LNCaP clone FGC (cell line): ENCODE results near the gene PRRC2C.

ENCODE experiments used
- DNase-seq: peaks from one replicate; pipeline ENCODE4 v3.0.0-alpha.2; 2011; ENCODE audit warnings: low read depth
- H3K4me3 ChIP-seq: 2 replicates; pipeline ENCODE4 v1.5.1; 2011; ENCODE audit warnings: mild to moderate bottlenecking, low read depth, low read length, control low read depth
- TF ChIP-seq, protein P1 (sequence below): IDR thresholded peaks from 2 replicates; pipeline ENCODE4 v1.5.1; 2012; ENCODE audit warnings: mild to moderate bottlenecking; ENCODE audit not compliant: control insufficient read depth, insufficient read depth; ENCODE audit errors: extremely low read depth

PRRC2C gene

DNA sequence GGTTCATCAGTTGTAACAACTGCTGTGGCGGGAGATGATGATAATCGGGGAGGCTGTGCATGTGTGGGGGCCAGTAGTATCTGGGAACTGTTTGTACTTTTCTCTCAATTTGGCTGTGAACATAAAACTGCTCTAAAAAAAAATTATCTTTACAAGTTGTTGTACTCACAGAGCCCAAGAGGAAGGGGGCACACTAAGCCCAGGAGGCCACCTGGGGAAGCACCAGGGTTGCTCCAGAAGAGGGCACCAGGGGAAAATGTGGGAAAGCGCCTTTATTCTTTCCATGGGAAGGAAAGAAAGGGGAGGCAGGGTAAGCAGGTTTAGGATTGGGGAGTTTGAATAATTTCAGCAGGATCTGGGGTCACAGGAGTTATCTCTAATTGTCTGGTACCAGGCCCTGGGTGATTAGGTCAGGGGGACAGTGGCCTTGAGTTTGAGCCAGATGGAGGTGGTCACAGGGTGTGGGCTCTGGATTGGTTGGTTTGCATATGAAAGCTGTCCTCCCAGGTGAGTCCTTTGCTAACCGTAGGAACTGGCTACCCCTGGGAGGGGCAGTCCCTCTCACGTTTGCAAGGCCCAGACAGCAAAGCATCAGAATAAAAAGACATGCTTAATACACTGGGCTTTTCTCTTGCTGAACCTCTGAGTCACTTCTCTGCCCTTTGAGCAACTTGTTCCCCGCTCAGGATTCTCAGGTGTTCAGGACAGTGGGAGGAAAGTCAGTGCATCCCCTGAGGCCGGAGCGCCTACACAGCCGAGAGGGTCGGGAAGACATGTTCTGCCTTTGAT is 155.9 kb downstream of the PRRC2C start:
- no peak overlapping the region for H3K4me3 ChIP-seq
- TF ChIP-seq, protein P1, sequence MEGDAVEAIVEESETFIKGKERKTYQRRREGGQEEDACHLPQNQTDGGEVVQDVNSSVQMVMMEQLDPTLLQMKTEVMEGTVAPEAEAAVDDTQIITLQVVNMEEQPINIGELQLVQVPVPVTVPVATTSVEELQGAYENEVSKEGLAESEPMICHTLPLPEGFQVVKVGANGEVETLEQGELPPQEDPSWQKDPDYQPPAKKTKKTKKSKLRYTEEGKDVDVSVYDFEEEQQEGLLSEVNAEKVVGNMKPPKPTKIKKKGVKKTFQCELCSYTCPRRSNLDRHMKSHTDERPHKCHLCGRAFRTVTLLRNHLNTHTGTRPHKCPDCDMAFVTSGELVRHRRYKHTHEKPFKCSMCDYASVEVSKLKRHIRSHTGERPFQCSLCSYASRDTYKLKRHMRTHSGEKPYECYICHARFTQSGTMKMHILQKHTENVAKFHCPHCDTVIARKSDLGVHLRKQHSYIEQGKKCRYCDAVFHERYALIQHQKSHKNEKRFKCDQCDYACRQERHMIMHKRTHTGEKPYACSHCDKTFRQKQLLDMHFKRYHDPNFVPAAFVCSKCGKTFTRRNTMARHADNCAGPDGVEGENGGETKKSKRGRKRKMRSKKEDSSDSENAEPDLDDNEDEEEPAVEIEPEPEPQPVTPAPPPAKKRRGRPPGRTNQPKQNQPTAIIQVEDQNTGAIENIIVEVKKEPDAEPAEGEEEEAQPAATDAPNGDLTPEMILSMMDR, result no peak
- DNase-seq, result no peak

DNA sequence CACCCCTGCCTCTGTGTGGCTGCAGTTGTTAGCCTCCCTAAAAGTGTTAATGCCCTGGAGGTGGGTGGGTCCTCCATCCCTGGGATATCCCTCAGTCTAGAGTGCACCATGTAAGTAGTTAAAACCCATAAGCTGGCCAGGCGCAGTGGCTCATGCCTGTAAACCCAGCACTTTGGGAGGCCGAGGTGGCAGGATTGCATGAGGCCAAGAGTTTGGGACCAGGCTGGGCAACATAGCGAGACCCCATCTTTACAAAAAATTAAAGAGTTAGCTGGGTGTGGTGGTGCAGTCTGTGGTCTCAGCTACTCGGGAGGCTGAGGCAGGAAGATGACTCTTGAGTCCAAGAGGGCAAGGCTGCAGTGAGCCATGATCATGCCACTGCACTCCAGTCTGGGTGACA is 156.9 kb downstream of the PRRC2C start:
- DNase-seq, result no peak
- H3K4me3 ChIP-seq, result no peak overlapping the region
- TF ChIP-seq, protein P1, result no peak
